B cell (primary cell): ENCODE results near the gene SIRT3.

Experiments used
- EZH2 ChIP-seq: IDR thresholded peaks from 2 replicates; pipeline ENCODE4 v1.6.1; 2012; ENCODE audit warnings: borderline replicate concordance, low read depth, mild to moderate bottlenecking, moderate library complexity, low read length; ENCODE audit not compliant: insufficient read depth, poor library complexity, severe bottlenecking
- TF ChIP-seq, protein P1 (sequence below): fragments of 200-600 bp; IDR thresholded peaks from one replicate; pipeline ENCODE4 v1.8.0; 2022; ENCODE audit warnings: antibody characterized with exemption, mild to moderate bottlenecking

GRCh38 chr11:205221-206001, 30.7 kb downstream of the SIRT3 start:
- TF ChIP-seq, protein P1, sequence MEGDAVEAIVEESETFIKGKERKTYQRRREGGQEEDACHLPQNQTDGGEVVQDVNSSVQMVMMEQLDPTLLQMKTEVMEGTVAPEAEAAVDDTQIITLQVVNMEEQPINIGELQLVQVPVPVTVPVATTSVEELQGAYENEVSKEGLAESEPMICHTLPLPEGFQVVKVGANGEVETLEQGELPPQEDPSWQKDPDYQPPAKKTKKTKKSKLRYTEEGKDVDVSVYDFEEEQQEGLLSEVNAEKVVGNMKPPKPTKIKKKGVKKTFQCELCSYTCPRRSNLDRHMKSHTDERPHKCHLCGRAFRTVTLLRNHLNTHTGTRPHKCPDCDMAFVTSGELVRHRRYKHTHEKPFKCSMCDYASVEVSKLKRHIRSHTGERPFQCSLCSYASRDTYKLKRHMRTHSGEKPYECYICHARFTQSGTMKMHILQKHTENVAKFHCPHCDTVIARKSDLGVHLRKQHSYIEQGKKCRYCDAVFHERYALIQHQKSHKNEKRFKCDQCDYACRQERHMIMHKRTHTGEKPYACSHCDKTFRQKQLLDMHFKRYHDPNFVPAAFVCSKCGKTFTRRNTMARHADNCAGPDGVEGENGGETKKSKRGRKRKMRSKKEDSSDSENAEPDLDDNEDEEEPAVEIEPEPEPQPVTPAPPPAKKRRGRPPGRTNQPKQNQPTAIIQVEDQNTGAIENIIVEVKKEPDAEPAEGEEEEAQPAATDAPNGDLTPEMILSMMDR, result no peak
- no peak for TF ChIP-seq EZH2
